Measurements from ENCODE around the gene TMEM204. TPM values are rescaled to one million over a fixed set of nuclear protein-coding genes. Genes with fewer than 3 reads are reported as not detected.

The TMEM204 gene
- total RNA-seq, 4 donors from 2014 or later: 14.1 to 87.6 (median 24.6) TPM

GRCh38 chr16:1489077-1489476 lies 44.4 kb upstream of the TMEM204 start:
- TF ChIP-seq CTCF (IDR thresholded peaks at IDR 0.05; ENCODE audit: low read depth): no peak

GRCh38 chr16:1491327-1491726 lies 42.1 kb upstream of the TMEM204 start:
- no peak for TF ChIP-seq CTCF (IDR thresholded peaks at IDR 0.05; ENCODE audit: low read depth)

GRCh38 chr16:1492082-1492922 lies 41.2 kb upstream of the TMEM204 start:
- no peak for TF ChIP-seq CTCF (IDR thresholded peaks at IDR 0.05; ENCODE audit: low read depth)

- TF ChIP-seq CTCF (IDR thresholded peaks at IDR 0.05; ENCODE audit: low read depth): no peak
Observed at GRCh38 chr16:1492923-1493745, 40.3 kb upstream of the TMEM204 start, which contains the start of gene TELO2. Gene TELO2 (plus strand): TSS chr16:1493360. CDS start chr16:1494282, 922 bp downstream.

GRCh38 chr16:1493746-1494094 lies 39.7 kb upstream of the TMEM204 start:
- TF ChIP-seq CTCF (IDR thresholded peaks at IDR 0.05; ENCODE audit: low read depth): no peak

- no peak for TF ChIP-seq CTCF (IDR thresholded peaks at IDR 0.05; ENCODE audit: low read depth)
Observed at GRCh38 chr16:1494129-1494640, 39.3 kb upstream of the TMEM204 start.

- TF ChIP-seq CTCF (IDR thresholded peaks at IDR 0.05; ENCODE audit: low read depth): no peak
Observed at GRCh38 chr16:1494711-1495110, 38.8 kb upstream of the TMEM204 start.

Measured in subcutaneous adipose tissue (tissue), 4 donors.